GM12878 (cell line): ENCODE data around the gene P3H3. TPM values are rescaled to one million over a fixed set of nuclear protein-coding genes. Genes with fewer than 3 reads are reported as not detected.
A peak's percentile ranks its signal among the peaks of the same experiment; 100 is the strongest.

Source experiments
- ATAC-seq: fragments of 200-7000 bp; cut with Tn5 transposase; 3 replicates; pipeline ENCODE4 v1.9.1; 2020; ENCODE audit warnings: mild to moderate bottlenecking, moderate library complexity
- BruUV-seq: library from RNA; stranded (reverse); fragments of 400-500 nt; replicated peaks from 2 replicates; lab custom pipeline; 2021; lab: Mats Ljungman, UMichigan
- CTCF ChIA-PET: fragments of 300-600 bp; sonication (Branson Sonifier 250); formaldehyde crosslinking; extraction: SDS; loops from one replicate; lab custom pipeline; 2021; ENCODE audit warnings: inconsistent platforms; lab: Yijun Ruan, JAX
- POLR2A ChIA-PET: fragments of 350-600 bp; formaldehyde crosslinking; extraction: SDS; loops from one replicate; lab custom pipeline; 2021; ENCODE audit warnings: inconsistent platforms; lab: Charles Lee
- RAD21 ChIA-PET: fragments of 300-600 bp; sonication (Branson Sonifier 250); formaldehyde crosslinking; loops from one replicate; lab custom pipeline; 2023; ENCODE audit warnings: antibody characterized with exemption; ENCODE audit not compliant: unreplicated experiment; lab: Charles Lee
- SMC1A ChIA-PET: fragments of 300-600 bp; sonication (Branson Sonifier 250); formaldehyde crosslinking; loops from one replicate; lab custom pipeline; 2023; ENCODE audit not compliant: unreplicated experiment, uncharacterized antibody; lab: Charles Lee
- DNase-seq: peaks from one replicate; pipeline ENCODE4 v3.0.0-alpha.2; 2011; ENCODE audit warnings: low read depth, low spot score
- FAIRE-seq: peaks from 3 replicates; lab custom pipeline; 2011; peaks lifted over from hg19 to GRCh38; lab: Jason Lieb, UNC
- H2AFZ ChIP-seq: 2 replicates; pipeline ENCODE4 v1.6.0; 2011; ENCODE audit warnings: low read depth, low read length, control low read depth; ENCODE audit not compliant: control insufficient read depth
- H3K27ac ChIP-seq: 2 replicates; pipeline ENCODE4 v1.5.1; 2011; ENCODE audit warnings: control low read depth; ENCODE audit not compliant: control insufficient read depth, insufficient read depth
- H3K27me3 ChIP-seq, 2 experiments: replicated peaks in 1 of 2; 2 replicates each; pipeline versions ENCODE4 v1.6.0 to v1.6.1; 2011; ENCODE audit warnings: low read length in 1 of 2; ENCODE audit not compliant: control insufficient read depth in 2 of 2, insufficient read depth in 2 of 2
- H3K36me3 ChIP-seq, 2 experiments: 2 replicates each; pipeline ENCODE4 v1.5.1; 2011; ENCODE audit warnings: low read length in 1 of 2; ENCODE audit not compliant: control insufficient read depth in 2 of 2, insufficient read depth in 2 of 2
- H3K4me1 ChIP-seq: 2 replicates; pipeline ENCODE4 v1.6.1; 2011; ENCODE audit warnings: mild to moderate bottlenecking, low read length, moderate library complexity, mixed read lengths; ENCODE audit not compliant: control insufficient read depth, insufficient read depth
- H3K4me2 ChIP-seq: 2 replicates; pipeline ENCODE4 v1.6.0; 2011; ENCODE audit warnings: control low read depth; ENCODE audit not compliant: control insufficient read depth, insufficient read depth
- H3K4me3 ChIP-seq: fragments of 200-600 bp; sonication (generic); 2 replicates; pipeline ENCODE4 v1.5.1; 2016
- H3K79me2 ChIP-seq: 2 replicates; pipeline ENCODE4 v1.6.0; 2011; ENCODE audit warnings: low read length; ENCODE audit not compliant: control insufficient read depth, insufficient read depth
- H3K9ac ChIP-seq: 2 replicates; pipeline ENCODE4 v1.8.0; 2011; ENCODE audit warnings: low read length, control low read depth, mixed read lengths; ENCODE audit not compliant: control insufficient read depth, insufficient read depth
- H3K9me3 ChIP-seq: replicated peaks from 3 replicates; pipeline ENCODE4 v1.5.1; 2011; ENCODE audit warnings: mild to moderate bottlenecking, low read length; ENCODE audit not compliant: control insufficient read depth, insufficient read depth
- H4K20me1 ChIP-seq: 2 replicates; pipeline ENCODE4 v1.6.0; 2011; ENCODE audit not compliant: control insufficient read depth, insufficient read depth
- EGR1 ChIP-seq, 2 experiments: IDR thresholded peaks; 1 replicate in 1 of 2; 2 replicates in 1 of 2; pipeline ENCODE4 v1.6.1; 2011 to 2012; ENCODE audit warnings: low read depth in 2 of 2, low read length in 2 of 2, borderline replicate concordance in 1 of 2, mild to moderate bottlenecking in 1 of 2, moderate library complexity in 1 of 2
- SKIL ChIP-seq: fragments of 450-650 bp; IDR thresholded peaks from 2 replicates; pipeline ENCODE4 v1.6.1; 2017; ENCODE audit warnings: mild to moderate bottlenecking, low read depth, inconsistent platforms; ENCODE audit not compliant: poor library complexity, severe bottlenecking
- WGBS: methylation state at CpG from one replicate; pipeline ENCODE4 v1.1.6; 2016; ENCODE audit warnings: low lambda C conversion rate; ENCODE audit not compliant: insufficient replicate concordance, insufficient coverage; ENCODE audit errors: missing lambda C conversion rate; 5-methylcytosine and 5-hydroxymethylcytosine counted together
- in situ Hi-C: fragments of 300-500 bp; cut with MboI; formaldehyde crosslinking; loops from 9 replicates; pipeline ENCODE4 v1.14.3; 2018; ENCODE audit warnings: mixed read lengths
- intact Hi-C: fragments of 100-400 bp; cut with micrococcal nuclease; formaldehyde crosslinking; loops from one replicate; pipeline ENCODE4 v1.14.2; 2022; ENCODE audit not compliant: unreplicated experiment
- polyA plus RNA-seq, 11 experiments: library from polyadenylated mRNA; depleted of rRNA in 4 of 11; unstranded in 6 of 11; stranded (reverse) in 5 of 11; fragments of >200 nt; fragmentation: Nextera tagmentation in 4 of 11; fragmentation: Illumina TruSeq in 1 of 11; extraction: Ambion mirVana in 4 of 11; extraction: Trizol in 1 of 11; gene quantifications; 1 replicate in 1 of 11; 2 replicates in 10 of 11; pipeline versions ENCODE4 v1.2.1 to v1.2.3, GENCODE V29; 2011 to 2016; ENCODE audit warnings: inconsistent platforms in 2 of 11, missing spikeins in 2 of 11, low read depth in 1 of 11
- total RNA-seq, 4 experiments: library from RNA; depleted of rRNA in 3 of 4; stranded (reverse); fragments of >200 nt in 3 of 4; fragmentation: Illumina TruSeq in 1 of 4; extraction: Trizol in 1 of 4; gene quantifications; 2 replicates each; pipeline versions ENCODE4 v1.2.1 to v1.2.3, GENCODE V29; 2013 to 2021

The P3H3 gene
- total and polyA plus RNA-seq, 10 of the 15 experiments (the other 5 are each of a cell fraction or from before 2014, with no cell fraction given), result 0.03 to 0.21 (median 0.05) TPM; not detected in 7

- H3K79me2 ChIP-seq, result no peaks in the 10 kb centered on the region
- peaks cover 25 to 30% of the 10 kb centered on the region in 2 experiments for H3K27me3 ChIP-seq
- FAIRE-seq (no peak), DNase-seq (no peak), ATAC-seq (no peak; the same call in 2 of the 3 replicates)
- no peak overlapping the region for H2AFZ ChIP-seq
- H3K9ac ChIP-seq, result no peak overlapping the region
- H3K4me3 ChIP-seq, result no peak overlapping the region
- ChIA-PET SMC1A (interaction anchor here (4.8 kb wide), 1 partner anchor 74 kb away, joined by 23 read pairs; the partner anchor contains the start of gene MLF2), POLR2A (no interaction called here), CTCF (interaction anchor here (3.3 to 5.1 kb wide), 2 partner anchors 51 to 74 kb away, joined by 13 to 71 read pairs; partner anchors contain the start of gene MLF2), RAD21 (interaction anchor here (4.2 kb wide), 1 partner anchor 74 kb away, joined by 25 read pairs; the partner anchor contains the start of gene MLF2)
- in situ Hi-C loops, result loop anchor here (5.0 kb wide), 1 partner anchor 75 kb away; the partner anchor contains the start of gene MLF2
- BruUV-seq, result no TSS peak
- 11% methylated on average over 8 of the region's 8 CpGs for WGBS
- H3K27ac ChIP-seq, result no peak overlapping the region
- no peak overlapping the region for H3K4me2 ChIP-seq
- TF ChIP-seq SKIL, result no peak
- TF ChIP-seq EGR1 (IDR thresholded peaks at IDR 0.05; ENCODE audit: borderline replicate concordance in 1 of 2, low read depth in 2 of 2, low read length in 2 of 2), result peak in 1 of 2 experiments; percentile 38; a peak in 1 of 3 replicates
- no peaks in the 10 kb centered on the region for H3K36me3 ChIP-seq
- no peaks in the 10 kb centered on the region for H4K20me1 ChIP-seq
- intact Hi-C loops, result loop anchor here (5.0 kb wide), 1 partner anchor 90 kb away; no protein-coding TSS in a partner anchor
- H3K4me1 ChIP-seq, result peaks cover 4% of the 10 kb centered on the region
- H3K9me3 ChIP-seq, result no peaks in the 10 kb centered on the region
Measured at GRCh38 chr12:6827437-6827911, 733 bp upstream of the P3H3 start.
